K562 (cell line): ENCODE results near the gene MYH11.
"Not testable (repeated sequence)": the region's sequence is repeated elsewhere in the genome, so short reads cannot be mapped to it uniquely, and the experiment has no call there.

Source experiments
- ATF3 ChIP-seq, 2 experiments: fragments of 450-650 bp in 1 of 2; sonication (generic) in 1 of 2; formaldehyde crosslinking in 1 of 2; IDR thresholded peaks in 1 of 2; conservative IDR thresholded peaks in 1 of 2; 2 replicates each; pipeline versions ENCODE4 v1.6.1 to v1.8.1; 2016 to 2023; ENCODE audit warnings: mild to moderate bottlenecking in 2 of 2, moderate library complexity in 2 of 2, inconsistent platforms in 1 of 2, missing genetic modification reagents in 1 of 2
- YY1 ChIP-seq, 3 experiments: IDR thresholded peaks; 2 replicates each; pipeline ENCODE4 v1.6.1; 2011; ENCODE audit warnings: low read length in 2 of 3, mild to moderate bottlenecking in 2 of 3, moderate library complexity in 2 of 3, borderline replicate concordance in 1 of 3, control low read depth in 1 of 3, low read depth in 1 of 3; ENCODE audit not compliant: insufficient read depth in 3 of 3, insufficient replicate concordance in 2 of 3, control insufficient read depth in 1 of 3, insufficient read length in 1 of 3; ENCODE audit errors: extremely low read depth in 1 of 3
- ZBTB8A ChIP-seq: fragments of 450-650 bp; IDR thresholded peaks from 2 replicates; pipeline ENCODE4 v1.6.1; 2018; ENCODE audit warnings: mild to moderate bottlenecking, moderate library complexity; ENCODE audit not compliant: partially characterized antibody
- TF ChIP-seq, protein P1 (sequence below), 3 experiments: IDR thresholded peaks in 2 of 3; conservative IDR thresholded peaks in 1 of 3; 2 replicates each; pipeline ENCODE4 v1.5.1; 2011 to 2012; ENCODE audit warnings: low read length in 3 of 3, mild to moderate bottlenecking in 3 of 3, control low read depth in 2 of 3, improper control_type of control experiment in 1 of 3, inconsistent platforms in 1 of 3, low read depth in 1 of 3, mixed read lengths in 1 of 3, moderate library complexity in 1 of 3; ENCODE audit not compliant: insufficient read depth in 2 of 3

DNA sequence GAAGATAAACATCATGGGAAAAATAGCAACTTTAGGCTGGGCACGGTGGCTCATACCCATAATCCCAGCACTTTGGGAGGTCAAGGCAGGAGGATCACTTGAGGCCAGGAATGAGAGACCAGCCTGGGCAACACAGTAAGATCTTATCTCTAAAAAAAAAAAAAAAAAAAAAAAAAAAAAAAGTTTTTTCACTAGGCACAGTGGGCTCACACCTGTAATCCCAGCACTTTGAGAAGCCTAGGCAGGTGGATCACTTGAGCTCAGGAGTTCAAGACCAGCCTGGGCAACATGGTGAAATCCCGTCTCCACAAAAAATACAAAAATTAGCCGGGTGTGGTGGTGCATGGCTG, 44.5 kb downstream of the MYH11 start:
- not testable (repeated sequence) for TF ChIP-seq ATF3 (IDR thresholded peaks at IDR 0.05); ATF3 (CRISPR knock-in tag; conservative IDR thresholded peaks at IDR 0.05); YY1 (IDR thresholded peaks at IDR 0.05; ENCODE audit: borderline replicate concordance in 1 of 3, control insufficient read depth in 1 of 3, extremely low read depth in 1 of 3, insufficient read depth in 3 of 3, insufficient read length in 1 of 3, insufficient replicate concordance in 2 of 3, low read depth in 1 of 3, low read length in 2 of 3); ZBTB8A
- TF ChIP-seq, protein P1, sequence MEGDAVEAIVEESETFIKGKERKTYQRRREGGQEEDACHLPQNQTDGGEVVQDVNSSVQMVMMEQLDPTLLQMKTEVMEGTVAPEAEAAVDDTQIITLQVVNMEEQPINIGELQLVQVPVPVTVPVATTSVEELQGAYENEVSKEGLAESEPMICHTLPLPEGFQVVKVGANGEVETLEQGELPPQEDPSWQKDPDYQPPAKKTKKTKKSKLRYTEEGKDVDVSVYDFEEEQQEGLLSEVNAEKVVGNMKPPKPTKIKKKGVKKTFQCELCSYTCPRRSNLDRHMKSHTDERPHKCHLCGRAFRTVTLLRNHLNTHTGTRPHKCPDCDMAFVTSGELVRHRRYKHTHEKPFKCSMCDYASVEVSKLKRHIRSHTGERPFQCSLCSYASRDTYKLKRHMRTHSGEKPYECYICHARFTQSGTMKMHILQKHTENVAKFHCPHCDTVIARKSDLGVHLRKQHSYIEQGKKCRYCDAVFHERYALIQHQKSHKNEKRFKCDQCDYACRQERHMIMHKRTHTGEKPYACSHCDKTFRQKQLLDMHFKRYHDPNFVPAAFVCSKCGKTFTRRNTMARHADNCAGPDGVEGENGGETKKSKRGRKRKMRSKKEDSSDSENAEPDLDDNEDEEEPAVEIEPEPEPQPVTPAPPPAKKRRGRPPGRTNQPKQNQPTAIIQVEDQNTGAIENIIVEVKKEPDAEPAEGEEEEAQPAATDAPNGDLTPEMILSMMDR (IDR thresholded peaks at IDR 0.05 in 2 of 3, conservative IDR thresholded peaks at IDR 0.05 in 1 of 3; ENCODE audit: insufficient read depth in 2 of 3, low read depth in 1 of 3, low read length in 3 of 3), result not testable (repeated sequence)
